ENCODE data around the gene CFH. TPM values are rescaled to one million over a fixed set of nuclear protein-coding genes. Genes with fewer than 3 reads are reported as not detected.

The CFH gene
- total and polyA plus RNA-seq, 9 of the 15 experiments (the other 6 are each of a cell fraction or from before 2014, with no cell fraction given), result 31.6 to 107 (median 48.3) TPM

DNA sequence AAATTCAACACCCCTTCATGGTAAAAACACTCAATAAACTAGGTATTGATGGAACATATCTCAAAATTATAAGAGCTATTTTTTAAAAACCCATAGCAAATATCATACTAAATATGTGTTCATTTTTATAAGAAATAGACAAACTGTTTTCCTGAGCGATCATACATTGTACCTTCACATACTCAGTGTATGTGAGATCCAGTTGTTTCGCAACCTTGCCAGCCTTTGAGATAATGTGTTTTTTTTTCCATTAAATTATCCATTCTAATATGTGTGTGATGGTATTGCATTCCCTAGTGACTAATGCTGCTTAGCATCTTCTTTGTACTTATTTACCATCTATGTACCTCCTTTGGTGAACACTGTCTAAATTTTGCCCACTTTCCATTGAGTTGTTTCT lies 47.1 kb downstream of the CFH start:
- BruUV-seq (replicated peaks), result no TSS peak
- no peak overlapping the region for H2AFZ ChIP-seq (ENCODE audit: low read depth, low read length)
- H3K36me3 ChIP-seq (ENCODE audit: control insufficient read depth, insufficient read depth, low read length), result peaks cover 3% of the 10 kb centered on the region; the same call in 1 of the 3 replicates
- 52% methylated on average over 2 of the region's 2 CpGs for WGBS (ENCODE audit: insufficient coverage, low coverage, missing lambda C conversion rate)
- no peaks in the 10 kb centered on the region for H4K20me1 ChIP-seq (replicated peaks; ENCODE audit: control insufficient read depth, insufficient read depth, low read length)
- CTCF ChIA-PET (ENCODE audit: low intra/inter-chr PET ratio), result no interaction called here
- ATAC-seq (no peak), FAIRE-seq (no peak), DNase-seq (ENCODE audit: extremely low read depth in 1 of 4, low spot score in 3 of 4) (no peak)
- H3K4me1 ChIP-seq (replicated peaks in 1 of 2; ENCODE audit: control insufficient read depth in 2 of 2, insufficient read depth in 2 of 2, low read length in 2 of 2), result no peaks in the 10 kb centered on the region
- intact Hi-C loops (cut with micrococcal nuclease) (no loop called here), in situ Hi-C loops (cut with MboI) (no loop called here)
- H3K9ac ChIP-seq (ENCODE audit: insufficient read depth in 1 of 2, low read depth in 2 of 2, low read length in 2 of 2), result no peak overlapping the region
- H3K9me3 ChIP-seq (replicated peaks; ENCODE audit: control insufficient read depth, insufficient read depth, low read depth, low read length), result no peaks in the 10 kb centered on the region
- no peak overlapping the region for H3K4me2 ChIP-seq (ENCODE audit: insufficient read depth, low read length)
- no peak overlapping the region for H3K27ac ChIP-seq (ENCODE audit: extremely low read depth, low read depth, low read length)
- TF ChIP-seq NFE2L1 (tag; IDR thresholded peaks at IDR 0.05; ENCODE audit: borderline replicate concordance, low read depth) (no peak), CEBPB (tag; IDR thresholded peaks at IDR 0.05) (peak; percentile 61; the same call in 1 of the 2 replicates), CEBPG (CRISPR knock-in tag; IDR thresholded peaks at IDR 0.05) (no peak), CEBPG (tag; conservative IDR thresholded peaks at IDR 0.05 in 1 of 2, IDR thresholded peaks at IDR 0.05 in 1 of 2) (peak in 1 of 2 experiments; percentile 27; a peak in 1 of 4 replicates)
- H3K27me3 ChIP-seq (ENCODE audit: control insufficient read depth in 2 of 2, insufficient read depth in 2 of 2, low read length in 2 of 2), result no peaks in the 10 kb centered on the region
- no peak overlapping the region for H3K4me3 ChIP-seq
- POLR2A ChIA-PET, result no interaction called here
- no peaks in the 10 kb centered on the region for H3K9me1 ChIP-seq (ENCODE audit: control insufficient read depth, insufficient read depth, low read length)
- H3K79me2 ChIP-seq (ENCODE audit: control insufficient read depth, insufficient read depth, low read length), result no peaks in the 10 kb centered on the region

DNA sequence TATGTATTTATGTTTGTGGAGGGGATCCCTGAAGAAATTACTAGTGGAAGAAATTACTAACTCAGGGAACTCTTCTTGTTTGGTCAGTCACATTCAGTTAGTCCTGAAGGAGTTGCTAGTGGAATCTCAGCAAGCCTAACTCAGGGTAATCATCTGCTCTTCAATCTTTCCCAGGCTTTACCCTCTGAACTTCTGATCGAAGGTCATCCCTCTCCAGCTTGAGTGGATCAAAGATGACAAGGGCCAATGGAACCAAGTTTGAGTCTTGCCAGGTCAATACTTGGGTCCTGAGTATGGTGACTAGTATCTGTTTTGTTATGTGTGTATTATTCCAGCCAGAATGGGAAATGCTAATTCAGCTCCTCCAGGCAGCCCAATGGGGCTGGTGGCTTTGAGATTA lies 49.3 kb downstream of the CFH start:
- H3K79me2 ChIP-seq (ENCODE audit: control insufficient read depth, insufficient read depth, low read length), result no peaks in the 10 kb centered on the region
- ChIA-PET POLR2A (no interaction called here), CTCF (ENCODE audit: low intra/inter-chr PET ratio) (no interaction called here)
- no peak for DNase-seq (ENCODE audit: extremely low read depth in 1 of 4, low spot score in 3 of 4)
- no peak overlapping the region for H3K4me2 ChIP-seq (ENCODE audit: insufficient read depth, low read length)
- BruUV-seq (replicated peaks), result no TSS peak
- H2AFZ ChIP-seq (ENCODE audit: low read depth, low read length), result no peak overlapping the region
- H3K9me1 ChIP-seq (ENCODE audit: control insufficient read depth, insufficient read depth, low read length), result no peaks in the 10 kb centered on the region
- H3K4me1 ChIP-seq (replicated peaks in 1 of 2; ENCODE audit: control insufficient read depth in 2 of 2, insufficient read depth in 2 of 2, low read length in 2 of 2), result no peaks in the 10 kb centered on the region
- peaks cover 3% of the 10 kb centered on the region; the same call in 1 of the 3 replicates for H3K36me3 ChIP-seq (ENCODE audit: control insufficient read depth, insufficient read depth, low read length)
- 22% methylated on average over 1 of the region's 1 CpG for WGBS (ENCODE audit: insufficient coverage, low coverage, missing lambda C conversion rate)
- in situ Hi-C loops (cut with MboI) (no loop called here), intact Hi-C loops (cut with micrococcal nuclease) (no loop called here)
- no peak overlapping the region for H3K9ac ChIP-seq (ENCODE audit: insufficient read depth in 1 of 2, low read depth in 2 of 2, low read length in 2 of 2)
- no peaks in the 10 kb centered on the region for H4K20me1 ChIP-seq (replicated peaks; ENCODE audit: control insufficient read depth, insufficient read depth, low read length)
- no peak for ATAC-seq
- no peaks in the 10 kb centered on the region for H3K27me3 ChIP-seq (ENCODE audit: control insufficient read depth in 2 of 2, insufficient read depth in 2 of 2, low read length in 2 of 2)
- FAIRE-seq, result no peak
- H3K27ac ChIP-seq (ENCODE audit: extremely low read depth, low read depth, low read length), result no peak overlapping the region
- H3K4me3 ChIP-seq, result no peak overlapping the region
- no peaks in the 10 kb centered on the region for H3K9me3 ChIP-seq (replicated peaks; ENCODE audit: control insufficient read depth, insufficient read depth, low read depth, low read length)
- TF ChIP-seq, protein P1, sequence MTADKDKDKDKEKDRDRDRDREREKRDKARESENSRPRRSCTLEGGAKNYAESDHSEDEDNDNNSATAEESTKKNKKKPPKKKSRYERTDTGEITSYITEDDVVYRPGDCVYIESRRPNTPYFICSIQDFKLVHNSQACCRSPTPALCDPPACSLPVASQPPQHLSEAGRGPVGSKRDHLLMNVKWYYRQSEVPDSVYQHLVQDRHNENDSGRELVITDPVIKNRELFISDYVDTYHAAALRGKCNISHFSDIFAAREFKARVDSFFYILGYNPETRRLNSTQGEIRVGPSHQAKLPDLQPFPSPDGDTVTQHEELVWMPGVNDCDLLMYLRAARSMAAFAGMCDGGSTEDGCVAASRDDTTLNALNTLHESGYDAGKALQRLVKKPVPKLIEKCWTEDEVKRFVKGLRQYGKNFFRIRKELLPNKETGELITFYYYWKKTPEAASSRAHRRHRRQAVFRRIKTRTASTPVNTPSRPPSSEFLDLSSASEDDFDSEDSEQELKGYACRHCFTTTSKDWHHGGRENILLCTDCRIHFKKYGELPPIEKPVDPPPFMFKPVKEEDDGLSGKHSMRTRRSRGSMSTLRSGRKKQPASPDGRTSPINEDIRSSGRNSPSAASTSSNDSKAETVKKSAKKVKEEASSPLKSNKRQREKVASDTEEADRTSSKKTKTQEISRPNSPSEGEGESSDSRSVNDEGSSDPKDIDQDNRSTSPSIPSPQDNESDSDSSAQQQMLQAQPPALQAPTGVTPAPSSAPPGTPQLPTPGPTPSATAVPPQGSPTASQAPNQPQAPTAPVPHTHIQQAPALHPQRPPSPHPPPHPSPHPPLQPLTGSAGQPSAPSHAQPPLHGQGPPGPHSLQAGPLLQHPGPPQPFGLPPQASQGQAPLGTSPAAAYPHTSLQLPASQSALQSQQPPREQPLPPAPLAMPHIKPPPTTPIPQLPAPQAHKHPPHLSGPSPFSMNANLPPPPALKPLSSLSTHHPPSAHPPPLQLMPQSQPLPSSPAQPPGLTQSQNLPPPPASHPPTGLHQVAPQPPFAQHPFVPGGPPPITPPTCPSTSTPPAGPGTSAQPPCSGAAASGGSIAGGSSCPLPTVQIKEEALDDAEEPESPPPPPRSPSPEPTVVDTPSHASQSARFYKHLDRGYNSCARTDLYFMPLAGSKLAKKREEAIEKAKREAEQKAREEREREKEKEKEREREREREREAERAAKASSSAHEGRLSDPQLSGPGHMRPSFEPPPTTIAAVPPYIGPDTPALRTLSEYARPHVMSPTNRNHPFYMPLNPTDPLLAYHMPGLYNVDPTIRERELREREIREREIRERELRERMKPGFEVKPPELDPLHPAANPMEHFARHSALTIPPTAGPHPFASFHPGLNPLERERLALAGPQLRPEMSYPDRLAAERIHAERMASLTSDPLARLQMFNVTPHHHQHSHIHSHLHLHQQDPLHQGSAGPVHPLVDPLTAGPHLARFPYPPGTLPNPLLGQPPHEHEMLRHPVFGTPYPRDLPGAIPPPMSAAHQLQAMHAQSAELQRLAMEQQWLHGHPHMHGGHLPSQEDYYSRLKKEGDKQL (CRISPR knock-in tag; IDR thresholded peaks at IDR 0.05; ENCODE audit: borderline replicate concordance), result no peak
- TF ChIP-seq ZFP36 (IDR thresholded peaks at IDR 0.05; ENCODE audit: low read depth, low read length, partially characterized antibody) (no peak), ZNF12 (CRISPR knock-in tag; IDR thresholded peaks at IDR 0.05) (no peak), SRSF7 (optimal IDR thresholded peaks at IDR 0.05; ENCODE audit: low read depth, low read length) (no peak), ZNF165 (CRISPR knock-in tag; IDR thresholded peaks at IDR 0.05; ENCODE audit: borderline replicate concordance) (no peak)
- TF ChIP-seq, protein P2, sequence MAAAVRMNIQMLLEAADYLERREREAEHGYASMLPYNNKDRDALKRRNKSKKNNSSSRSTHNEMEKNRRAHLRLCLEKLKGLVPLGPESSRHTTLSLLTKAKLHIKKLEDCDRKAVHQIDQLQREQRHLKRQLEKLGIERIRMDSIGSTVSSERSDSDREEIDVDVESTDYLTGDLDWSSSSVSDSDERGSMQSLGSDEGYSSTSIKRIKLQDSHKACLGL (CRISPR knock-in tag; IDR thresholded peaks at IDR 0.05; ENCODE audit: borderline replicate concordance, poor library complexity, severe bottlenecking), result no peak

All from K562 (cell line).